Memory B cell (primary cell): ENCODE data around the gene HSD3B7.

Experiments used
- ATAC-seq: fragments of 150-1000 bp; cut with Tn5 transposase; 2 replicates; pipeline ENCODE4 v1.10.0; 2021; ENCODE audit warnings: low read depth, mild to moderate bottlenecking, moderate library complexity
- DNase-seq, 2 donors: peaks; one replicate each; pipeline ENCODE4 v3.0.0; 2022; ENCODE audit warnings: low spot score in 2 of 2
- H3K27ac Mint-ChIP-seq: one replicate; pipeline ENCODE4 v1.8.0; 2022; ENCODE audit warnings: mild to moderate bottlenecking, moderate library complexity, mixed read lengths
- H3K27me3 Mint-ChIP-seq: one replicate; pipeline ENCODE4 v1.8.0; 2022; ENCODE audit warnings: mixed read lengths
- H3K36me3 Mint-ChIP-seq: one replicate; pipeline ENCODE4 v1.8.0; 2022; ENCODE audit warnings: mild to moderate bottlenecking, mixed read lengths
- H3K4me1 Mint-ChIP-seq: one replicate; pipeline ENCODE4 v1.8.0; 2022; ENCODE audit warnings: mixed read lengths
- H3K4me3 Mint-ChIP-seq: one replicate; pipeline ENCODE4 v1.8.0; 2022; ENCODE audit warnings: mild to moderate bottlenecking, moderate library complexity, mixed read lengths
- H3K9me3 Mint-ChIP-seq: one replicate; pipeline ENCODE4 v1.8.0; 2022; ENCODE audit warnings: mixed read lengths

HSD3B7 gene

DNA sequence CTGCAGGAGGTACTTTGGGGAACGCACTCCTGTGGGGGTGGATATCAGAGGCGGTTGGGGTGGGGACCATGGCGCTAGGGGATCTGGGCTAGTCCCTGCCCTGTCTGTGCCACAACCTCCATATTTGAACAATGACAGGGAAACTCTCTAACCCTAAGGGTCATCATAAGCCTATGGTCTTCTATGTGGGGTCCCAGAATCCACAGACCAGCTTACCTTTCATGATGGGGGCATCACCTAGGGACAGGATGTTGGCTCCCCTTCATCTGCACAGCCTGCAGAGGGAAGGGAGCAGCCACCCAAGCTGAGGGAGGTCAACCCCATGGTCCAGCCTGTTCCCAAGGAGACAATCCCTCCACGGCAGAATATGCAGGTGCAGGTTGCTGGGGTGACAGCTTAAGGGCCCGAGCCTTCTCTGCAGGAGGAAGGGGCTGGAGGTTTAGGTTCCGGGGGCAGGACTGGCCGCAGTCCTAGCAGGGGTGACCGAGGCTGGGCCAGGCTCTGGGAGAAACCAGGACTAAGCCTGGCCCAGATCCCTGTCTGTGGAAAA, 34.4 kb upstream of the HSD3B7 start:
- peak overlapping the region; percentile 87 for H3K27ac Mint-ChIP-seq
- H3K4me3 Mint-ChIP-seq = peak overlapping the region; percentile 92

GRCh38 chr16:30951193-30951592, 33.8 kb upstream of the HSD3B7 start:
- no peak for ATAC-seq
- Mint-ChIP-seq H3K27me3 (no peaks in the 10 kb centered on the region), H3K4me3 (no peak overlapping the region), H3K36me3 (no peaks in the 10 kb centered on the region), H3K4me1 (peaks cover 15% of the 10 kb centered on the region), H3K9me3 (no peaks in the 10 kb centered on the region), H3K27ac (no peak overlapping the region)
- no peak for DNase-seq

More for the DNA sequence above, 34.4 kb upstream of the HSD3B7 start:
- Mint-ChIP-seq H3K36me3 (no peaks in the 10 kb centered on the region), H3K4me1 (peaks cover 15% of the 10 kb centered on the region), H3K9me3 (no peaks in the 10 kb centered on the region), H3K27me3 (no peaks in the 10 kb centered on the region)
- no peak for DNase-seq
- ATAC-seq = no peak

DNA sequence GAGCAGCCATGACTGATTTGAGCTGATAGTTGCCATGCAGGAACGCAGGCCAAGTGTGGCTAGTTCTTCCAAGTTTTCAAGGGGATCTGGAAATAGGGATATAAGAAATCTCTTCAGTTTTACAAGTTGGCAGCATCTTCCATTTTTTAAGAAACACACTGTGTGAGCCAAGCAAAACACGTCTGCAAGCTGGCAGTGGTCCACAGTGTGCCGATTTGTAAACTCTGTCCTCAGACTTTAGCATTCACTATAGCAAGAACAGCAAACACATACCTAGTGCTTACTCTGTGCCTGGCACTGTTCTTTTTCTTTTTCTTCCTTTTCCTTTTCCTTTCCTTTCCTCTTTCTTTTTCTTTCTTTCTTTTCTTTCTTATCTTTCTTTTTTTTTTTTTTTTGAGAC, 33.3 kb upstream of the HSD3B7 start:
- Mint-ChIP-seq H3K9me3 (no peaks in the 10 kb centered on the region), H3K4me3 (no peak overlapping the region), H3K36me3 (no peaks in the 10 kb centered on the region), H3K27ac (no peak overlapping the region), H3K27me3 (no peaks in the 10 kb centered on the region), H3K4me1 (peaks cover 15% of the 10 kb centered on the region)
- DNase-seq (no peak), ATAC-seq (no peak)

- Mint-ChIP-seq H3K4me3 (no peak overlapping the region), H3K36me3 (no peaks in the 10 kb centered on the region), H3K27ac (no peak overlapping the region), H3K4me1 (peaks cover 13% of the 10 kb centered on the region), H3K9me3 (no peaks in the 10 kb centered on the region), H3K27me3 (no peaks in the 10 kb centered on the region)
- ATAC-seq (no peak), DNase-seq (no peak)
Measured at GRCh38 chr16:30953111-30953510, 31.9 kb upstream of the HSD3B7 start.

DNA sequence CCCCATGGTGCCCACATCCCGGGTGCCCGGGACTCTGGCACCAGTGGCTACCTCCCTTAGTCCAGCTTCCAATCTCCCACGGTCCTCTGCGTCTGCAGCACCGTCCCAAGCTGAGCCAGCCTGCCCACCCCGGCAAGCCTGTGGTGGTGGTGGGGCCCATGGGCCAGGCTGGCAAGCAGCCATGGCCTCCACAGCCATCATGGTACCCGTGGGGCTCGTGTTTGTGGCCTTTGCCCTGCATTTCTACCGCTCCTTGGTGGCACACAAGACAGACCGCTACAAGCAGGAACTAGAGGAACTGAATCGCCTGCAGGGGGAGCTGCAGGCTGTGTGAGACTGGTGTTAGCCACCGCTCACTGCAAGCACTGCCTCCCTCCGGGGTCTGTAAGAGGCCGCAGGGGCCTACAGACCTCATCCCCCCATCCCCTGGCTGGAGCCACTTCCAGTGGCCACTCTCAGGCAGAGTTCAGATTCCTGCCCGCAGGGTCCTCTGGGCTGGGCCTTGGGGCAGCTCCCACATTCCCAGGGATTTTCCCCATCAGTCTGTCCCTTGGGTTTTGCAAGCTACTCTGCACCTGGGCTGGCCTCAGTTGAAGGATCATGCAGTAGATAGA, 31.4 kb upstream of the HSD3B7 start:
- H3K36me3 Mint-ChIP-seq = no peaks in the 10 kb centered on the region
- DNase-seq = peak; percentile 63 to 66
- H3K27me3 Mint-ChIP-seq = no peaks in the 10 kb centered on the region
- H3K4me3 Mint-ChIP-seq = no peak overlapping the region
- peak; percentile 23 for ATAC-seq
- H3K27ac Mint-ChIP-seq = no peak overlapping the region
- peaks cover 16% of the 10 kb centered on the region for H3K4me1 Mint-ChIP-seq
- no peaks in the 10 kb centered on the region for H3K9me3 Mint-ChIP-seq

DNA sequence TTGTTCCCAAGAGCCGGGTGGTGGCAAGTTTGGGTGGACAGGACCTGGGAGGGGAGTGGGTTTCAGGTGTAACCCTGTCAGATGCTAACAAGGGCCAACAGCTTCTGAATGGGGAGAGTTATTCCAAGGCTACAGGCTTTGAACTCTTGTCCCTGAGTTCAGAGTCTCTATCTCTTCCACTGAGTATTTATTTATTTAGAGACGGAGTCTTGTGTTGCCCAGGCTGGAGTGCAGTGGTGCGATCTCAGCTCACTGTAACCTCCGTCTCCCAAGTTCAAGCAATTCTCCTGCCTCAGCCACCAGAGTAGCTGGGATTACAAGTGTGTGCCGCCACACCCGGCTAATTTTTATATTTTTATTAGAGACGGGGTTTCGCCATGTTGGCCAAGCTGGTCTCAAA, 30.0 kb upstream of the HSD3B7 start:
- peaks cover 16% of the 10 kb centered on the region for H3K4me1 Mint-ChIP-seq
- no peak for DNase-seq
- no peak for ATAC-seq
- no peak overlapping the region for H3K27ac Mint-ChIP-seq
- H3K36me3 Mint-ChIP-seq = peaks cover 2% of the 10 kb centered on the region
- H3K4me3 Mint-ChIP-seq = no peak overlapping the region
- no peaks in the 10 kb centered on the region for H3K27me3 Mint-ChIP-seq
- no peaks in the 10 kb centered on the region for H3K9me3 Mint-ChIP-seq

DNA sequence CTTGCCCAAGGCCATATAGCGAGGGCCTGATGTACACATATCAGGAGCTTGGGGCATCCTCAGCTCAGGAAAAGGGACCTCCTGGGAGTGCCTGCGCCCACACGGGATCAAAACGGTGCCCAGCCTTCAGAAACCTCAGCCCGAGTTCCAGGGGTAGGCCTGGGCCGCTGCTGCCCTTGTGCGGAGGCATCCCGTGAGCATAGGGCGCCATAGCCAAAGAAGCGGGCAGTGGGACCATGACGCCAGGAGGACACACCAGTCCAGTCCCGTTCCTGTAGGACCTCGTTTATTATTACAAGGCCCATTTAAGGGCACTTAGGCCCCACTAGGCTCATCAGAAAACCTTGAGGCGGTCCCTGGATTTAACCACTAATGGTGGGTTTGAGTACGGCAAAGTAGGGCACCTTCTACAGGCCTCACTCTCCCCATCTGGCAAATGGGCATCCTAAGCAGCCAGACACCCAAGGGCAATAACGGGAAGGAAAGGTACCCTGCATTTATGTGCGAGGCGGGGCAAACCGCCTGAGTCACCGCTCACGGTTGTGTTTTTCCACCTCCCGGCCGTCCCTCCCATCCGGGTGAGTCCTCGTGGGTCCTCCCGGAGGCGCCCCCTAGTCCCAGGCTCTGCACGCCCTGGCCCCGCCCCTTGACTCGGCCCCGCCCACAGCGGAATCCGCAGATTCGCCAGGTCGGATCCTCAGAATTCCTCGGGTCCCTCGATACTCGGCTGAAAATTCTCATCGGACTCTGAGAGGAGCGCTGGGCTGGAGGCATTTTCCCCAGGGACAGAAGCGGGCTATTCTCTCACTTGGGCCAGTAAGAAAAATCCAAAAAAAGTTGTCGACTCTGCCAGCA, 28.2 kb upstream of the HSD3B7 start:
- peak; percentile 49 for ATAC-seq
- DNase-seq = peak; percentile 66 to 85
- Mint-ChIP-seq H3K27me3 (no peaks in the 10 kb centered on the region), H3K4me3 (peak overlapping the region; percentile 93), H3K9me3 (no peaks in the 10 kb centered on the region), H3K27ac (peak overlapping the region; percentile 54), H3K4me1 (peaks cover 17% of the 10 kb centered on the region), H3K36me3 (peaks cover 8% of the 10 kb centered on the region)

- Mint-ChIP-seq H3K36me3 (peaks cover 9% of the 10 kb centered on the region), H3K9me3 (no peaks in the 10 kb centered on the region)
Measured at GRCh38 chr16:30957456-30958174, 27.4 kb upstream of the HSD3B7 start, which contains the start of gene SETD1A. Gene SETD1A, plus strand, starts transcription at chr16:30957754. Its CDS starts 978 bp downstream, at chr16:30958732.

DNA sequence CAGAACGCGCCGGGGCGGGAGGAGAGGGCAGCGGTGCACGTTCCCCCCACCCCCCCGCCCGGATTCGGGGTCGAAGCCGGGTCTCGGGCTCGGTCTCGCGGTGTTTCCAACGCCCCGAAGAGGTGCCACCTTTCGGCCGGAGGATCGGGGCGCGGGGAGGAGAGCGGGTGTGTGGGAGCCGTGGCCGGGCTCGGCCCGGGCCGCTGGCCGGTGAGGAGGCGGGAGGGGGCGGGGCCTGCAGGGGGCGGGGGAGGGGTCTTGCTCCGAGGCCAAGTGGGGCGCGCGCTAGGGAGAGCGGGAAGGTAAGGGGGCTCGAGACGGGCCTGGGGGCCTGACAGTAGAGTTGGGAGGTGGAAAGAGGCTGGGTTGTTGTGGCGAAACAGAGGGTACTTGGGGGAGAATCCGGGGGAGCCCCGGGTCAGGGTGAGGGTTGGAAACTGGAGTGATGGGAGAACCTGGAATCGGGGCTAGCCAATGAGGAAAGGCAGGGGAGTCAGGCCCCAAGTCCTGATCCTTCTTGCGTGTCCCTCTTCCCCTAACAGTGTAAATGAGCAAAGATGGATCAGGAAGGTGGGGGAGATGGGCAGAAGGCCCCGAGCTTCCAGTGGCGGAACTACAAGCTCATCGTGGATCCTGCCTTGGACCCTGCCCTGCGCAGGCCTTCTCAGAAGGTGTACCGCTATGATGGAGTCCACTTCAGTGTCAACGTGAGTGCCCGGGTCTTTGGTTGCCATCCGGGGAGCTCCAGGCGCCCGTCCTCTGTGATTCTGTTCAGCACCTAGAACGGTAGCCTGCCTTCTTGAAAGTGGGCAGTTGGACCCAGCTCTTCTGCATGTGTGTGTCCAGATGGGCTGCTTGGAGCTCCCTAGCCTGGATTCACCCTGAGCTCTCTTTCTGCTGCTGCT, 26.6 kb upstream of the HSD3B7 start:
- Mint-ChIP-seq H3K4me1 (peaks cover 19% of the 10 kb centered on the region), H3K27me3 (no peaks in the 10 kb centered on the region), H3K36me3 (peaks cover 14% of the 10 kb centered on the region), H3K4me3 (peak overlapping the region; percentile 94), H3K9me3 (no peaks in the 10 kb centered on the region), H3K27ac (peak overlapping the region; percentile 54)
- DNase-seq (no peak), ATAC-seq (peak; percentile 31)

More at GRCh38 chr16:30957456-30958174, 27.4 kb upstream of the HSD3B7 start, which contains the start of gene SETD1A:
- ATAC-seq (peak; percentile 83), DNase-seq (peak; percentile 95 to 96)
- H3K4me3 Mint-ChIP-seq = peak within 1 kb of the TSS; percentile 94
- H3K27ac Mint-ChIP-seq = peak within 1 kb of the TSS; percentile 54
- peaks cover 17% of the 10 kb centered on the region for H3K4me1 Mint-ChIP-seq
- no peaks in the 10 kb centered on the region for H3K27me3 Mint-ChIP-seq

GRCh38 chr16:30961384-30961783, 23.6 kb upstream of the HSD3B7 start:
- no peaks in the 10 kb centered on the region for H3K27me3 Mint-ChIP-seq
- no peak for ATAC-seq
- no peak for DNase-seq
- H3K4me1 Mint-ChIP-seq = peaks cover 22% of the 10 kb centered on the region
- H3K4me3 Mint-ChIP-seq = no peak overlapping the region
- H3K36me3 Mint-ChIP-seq = peaks cover 30% of the 10 kb centered on the region
- H3K9me3 Mint-ChIP-seq = no peaks in the 10 kb centered on the region
- H3K27ac Mint-ChIP-seq = no peak overlapping the region

GRCh38 chr16:30963925-30964511, 21.0 kb upstream of the HSD3B7 start:
- no peak overlapping the region for H3K4me3 Mint-ChIP-seq
- H3K27ac Mint-ChIP-seq = no peak overlapping the region
- H3K4me1 Mint-ChIP-seq = peaks cover 16% of the 10 kb centered on the region
- no peak for ATAC-seq
- no peaks in the 10 kb centered on the region for H3K9me3 Mint-ChIP-seq
- no peaks in the 10 kb centered on the region for H3K27me3 Mint-ChIP-seq
- DNase-seq = no peak
- H3K36me3 Mint-ChIP-seq = peaks cover 42% of the 10 kb centered on the region

DNA sequence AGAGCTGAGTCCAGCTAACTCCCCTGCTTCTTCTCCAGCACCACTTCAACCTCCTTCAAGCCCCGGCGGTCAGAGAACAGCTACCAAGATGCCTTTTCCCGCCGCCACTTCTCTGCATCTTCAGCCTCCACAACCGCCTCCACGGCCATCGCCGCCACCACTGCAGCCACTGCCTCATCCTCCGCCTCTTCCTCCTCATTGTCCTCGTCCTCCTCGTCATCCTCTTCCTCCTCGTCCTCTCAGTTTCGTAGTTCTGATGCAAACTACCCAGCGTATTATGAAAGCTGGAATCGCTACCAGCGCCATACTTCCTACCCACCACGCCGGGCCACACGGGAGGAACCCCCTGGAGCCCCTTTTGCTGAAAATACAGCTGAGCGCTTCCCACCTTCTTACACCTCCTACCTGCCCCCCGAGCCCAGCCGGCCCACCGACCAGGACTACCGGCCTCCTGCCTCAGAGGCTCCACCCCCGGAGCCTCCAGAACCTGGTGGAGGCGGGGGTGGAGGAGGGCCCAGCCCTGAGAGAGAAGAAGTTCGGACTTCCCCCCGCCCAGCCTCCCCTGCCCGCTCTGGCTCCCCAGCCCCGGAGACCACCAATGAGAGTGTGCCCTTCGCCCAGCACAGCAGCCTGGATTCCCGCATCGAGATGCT, 20.3 kb upstream of the HSD3B7 start:
- Mint-ChIP-seq H3K4me3 (no peak overlapping the region), H3K36me3 (peaks cover 47% of the 10 kb centered on the region), H3K27me3 (no peaks in the 10 kb centered on the region), H3K9me3 (no peaks in the 10 kb centered on the region), H3K27ac (no peak overlapping the region), H3K4me1 (peaks cover 14% of the 10 kb centered on the region)
- no peak for ATAC-seq
- no peak for DNase-seq
